Astrocyte (in vitro differentiated cells and primary cell): ENCODE measurements around the gene ARSG.

ENCODE experiments used
- CTCF ChIP-seq: IDR thresholded peaks from 2 replicates; pipeline ENCODE4 v1.5.1; 2011; ENCODE audit warnings: low read depth, mild to moderate bottlenecking, inconsistent platforms, low read length, moderate library complexity; ENCODE audit not compliant: insufficient read depth
- EZH2 ChIP-seq: IDR thresholded peaks from 2 replicates; pipeline ENCODE4 v1.6.1; 2012; ENCODE audit warnings: mild to moderate bottlenecking, low read length, inconsistent platforms; ENCODE audit not compliant: insufficient read depth

- TF ChIP-seq CTCF (no peak), EZH2 (no peak)
Measured at GRCh38 chr17:68383120-68383442, 91.8 kb downstream of the ARSG start.
